ENCODE measurements around the gene COL26A1. TPM values are rescaled to one million over a fixed set of nuclear protein-coding genes. Genes with fewer than 3 reads are reported as not detected.

Gene COL26A1
- polyA plus RNA-seq, 1 donor (not counting 4 experiments of a cell fraction or from before 2014, with no cell fraction given): not detected

DNA sequence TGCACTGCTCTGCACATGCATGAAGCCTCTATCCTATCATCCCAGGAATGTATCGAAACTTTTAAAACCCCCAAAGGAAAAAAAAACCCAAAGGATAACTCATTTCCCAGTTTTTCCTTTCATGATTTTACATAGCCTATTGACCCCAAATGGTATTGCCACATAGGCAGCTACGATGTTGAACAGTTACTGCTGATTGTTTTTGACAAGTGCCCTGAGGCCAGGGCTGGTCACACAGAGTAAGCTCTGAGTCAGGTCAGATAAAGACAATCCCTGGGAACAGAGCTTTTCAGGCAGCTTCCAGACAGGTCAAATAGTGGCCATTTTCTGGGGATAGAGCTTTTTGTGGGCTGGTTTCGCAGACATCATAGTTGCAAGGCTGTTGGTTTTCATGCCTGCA lies 214.3 kb downstream of the COL26A1 start:
- Histone ChIP-seq H3K4me1 (ENCODE audit: control insufficient read depth, extremely low read depth, insufficient read depth, low read length) (no peaks in the 10 kb centered on the region), H3K9ac (ENCODE audit: control insufficient read depth, extremely low read depth, insufficient read depth, low read length) (no peak overlapping the region), H3K27me3 (ENCODE audit: control insufficient read depth, extremely low read depth, insufficient read depth, low read length) (no peaks in the 10 kb centered on the region), H3K4me3 (ENCODE audit: control insufficient read depth in 2 of 3, extremely low read depth in 1 of 3, insufficient read depth in 2 of 3, low read depth in 1 of 3, low read length in 3 of 3) (no peak overlapping the region), H2AFZ (ENCODE audit: control insufficient read depth, low read length) (no peak overlapping the region), H3K9me1 (ENCODE audit: control insufficient read depth, extremely low read depth, insufficient read depth, low read length) (no peaks in the 10 kb centered on the region), H3K36me3 (ENCODE audit: control insufficient read depth in 2 of 2, extremely low read depth in 1 of 2, insufficient read depth in 2 of 2, low read length in 2 of 2) (no peaks in the 10 kb centered on the region), H3K79me2 (ENCODE audit: control insufficient read depth, insufficient read depth, low read length) (no peaks in the 10 kb centered on the region), H4K20me1 (ENCODE audit: control insufficient read depth, extremely low read depth, insufficient read depth, low read length) (no peaks in the 10 kb centered on the region), H3K4me2 (ENCODE audit: control insufficient read depth, extremely low read depth, insufficient read depth, low read depth, low read length) (no peak overlapping the region), H3K27ac (ENCODE audit: control insufficient read depth, insufficient read depth, low read length) (no peak overlapping the region), H3K9me3 (ENCODE audit: control insufficient read depth, low read depth, low read length) (peaks cover 2% of the 10 kb centered on the region)
- TF ChIP-seq EZH2 (IDR thresholded peaks at IDR 0.05; ENCODE audit: low read length): no peak
- TF ChIP-seq CTCF (optimal IDR thresholded peaks at IDR 0.05 in 1 of 3, IDR thresholded peaks at IDR 0.05 in 1 of 3, conservative IDR thresholded peaks at IDR 0.05 in 1 of 3; ENCODE audit: extremely low read depth in 1 of 3, insufficient read depth in 2 of 3, low read length in 3 of 3): no peak
- FAIRE-seq (no peak), DNase-seq (ENCODE audit: low read depth, low spot score) (no peak)
- dilution Hi-C loops (cut with MboI; ENCODE audit: extremely low pct_ligation_motif_present, low sequenced_read_pairs): no loop called here

DNA sequence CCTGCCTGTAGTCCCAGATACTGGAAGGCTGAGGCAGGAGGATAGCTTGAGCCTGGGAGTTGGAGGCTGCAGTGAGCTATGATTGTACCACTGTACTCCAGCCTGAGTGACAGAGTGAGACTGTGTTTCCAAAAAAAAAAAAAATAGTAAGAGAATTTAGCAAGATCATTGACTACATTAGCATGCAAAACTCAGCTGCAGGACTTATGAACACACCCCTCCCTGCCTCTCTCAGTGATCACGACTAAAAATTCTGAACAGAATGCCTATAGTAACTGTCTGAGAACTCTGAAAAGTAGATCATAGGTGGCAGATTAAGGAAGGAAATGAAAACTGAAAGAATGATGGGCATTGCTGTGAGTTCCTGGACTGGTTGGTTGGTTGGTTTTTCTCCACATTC lies 215.9 kb downstream of the COL26A1 start:
- dilution Hi-C loops (cut with MboI; ENCODE audit: extremely low pct_ligation_motif_present, low sequenced_read_pairs): no loop called here
- no peaks in the 10 kb centered on the region for H3K4me1 ChIP-seq (ENCODE audit: control insufficient read depth, extremely low read depth, insufficient read depth, low read length)
- H3K9me1 ChIP-seq (ENCODE audit: control insufficient read depth, extremely low read depth, insufficient read depth, low read length): no peaks in the 10 kb centered on the region
- TF ChIP-seq CTCF (optimal IDR thresholded peaks at IDR 0.05 in 1 of 3, IDR thresholded peaks at IDR 0.05 in 1 of 3, conservative IDR thresholded peaks at IDR 0.05 in 1 of 3; ENCODE audit: extremely low read depth in 1 of 3, insufficient read depth in 2 of 3, low read length in 3 of 3) (no peak), EZH2 (IDR thresholded peaks at IDR 0.05; ENCODE audit: low read length) (no peak)
- DNase-seq (ENCODE audit: low read depth, low spot score): no peak
- no peaks in the 10 kb centered on the region for H3K36me3 ChIP-seq (ENCODE audit: control insufficient read depth in 2 of 2, extremely low read depth in 1 of 2, insufficient read depth in 2 of 2, low read length in 2 of 2)
- no peak overlapping the region for H3K9ac ChIP-seq (ENCODE audit: control insufficient read depth, extremely low read depth, insufficient read depth, low read length)
- no peaks in the 10 kb centered on the region for H3K27me3 ChIP-seq (ENCODE audit: control insufficient read depth, extremely low read depth, insufficient read depth, low read length)
- no peak for FAIRE-seq
- H3K4me2 ChIP-seq (ENCODE audit: control insufficient read depth, extremely low read depth, insufficient read depth, low read depth, low read length): no peak overlapping the region
- H2AFZ ChIP-seq (ENCODE audit: control insufficient read depth, low read length): no peak overlapping the region
- H3K27ac ChIP-seq (ENCODE audit: control insufficient read depth, insufficient read depth, low read length): no peak overlapping the region
- no peaks in the 10 kb centered on the region for H3K79me2 ChIP-seq (ENCODE audit: control insufficient read depth, insufficient read depth, low read length)
- peaks cover 2% of the 10 kb centered on the region for H3K9me3 ChIP-seq (ENCODE audit: control insufficient read depth, low read depth, low read length)
- H3K4me3 ChIP-seq (ENCODE audit: control insufficient read depth in 2 of 3, extremely low read depth in 1 of 3, insufficient read depth in 2 of 3, low read depth in 1 of 3, low read length in 3 of 3): no peak overlapping the region
- no peaks in the 10 kb centered on the region for H4K20me1 ChIP-seq (ENCODE audit: control insufficient read depth, extremely low read depth, insufficient read depth, low read length)

Measured in keratinocyte (primary cell).